HUES48 (cell line): ENCODE results near the gene CLIC3.

Experiments
- H3K27ac ChIP-seq: one replicate; pipeline ENCODE4 v1.7.0; 2013; ENCODE audit warnings: low read depth, low read length, inconsistent platforms
- H3K27me3 ChIP-seq: 2 replicates; pipeline ENCODE4 v1.6.1; 2013; ENCODE audit warnings: mild to moderate bottlenecking, low read length; ENCODE audit not compliant: control insufficient read depth, insufficient read depth
- H3K36me3 ChIP-seq: 2 replicates; pipeline ENCODE4 v1.6.1; 2013; ENCODE audit warnings: low read length; ENCODE audit not compliant: control insufficient read depth, insufficient read depth
- H3K4me1 ChIP-seq: 2 replicates; pipeline ENCODE4 v1.6.1; 2013; ENCODE audit warnings: mild to moderate bottlenecking, low read length; ENCODE audit not compliant: control insufficient read depth, insufficient read depth
- H3K4me3 ChIP-seq: 2 replicates; pipeline ENCODE4 v1.5.1; 2013; ENCODE audit warnings: mild to moderate bottlenecking, low read depth, low read length
- H3K9ac ChIP-seq: 2 replicates; pipeline ENCODE4 v1.6.1; 2013; ENCODE audit warnings: mild to moderate bottlenecking, low read depth, low read length, moderate library complexity
- H3K9me3 ChIP-seq: 2 replicates; pipeline ENCODE4 v1.6.1; 2013; ENCODE audit warnings: low read length; ENCODE audit not compliant: control insufficient read depth, insufficient read depth

CLIC3 gene

GRCh38 chr9:136994888-136995230 is 1.5 kb downstream of the CLIC3 start:
- H3K4me1 ChIP-seq: peaks cover 6% of the 10 kb centered on the region; the same call in 1 of the 2 replicates
- no peak overlapping the region for H3K27ac ChIP-seq
- peak overlapping the region; percentile 46 for H3K4me3 ChIP-seq
- 0 out of 2 replicates have a peak, but pooled peaks cover 7% of the 10 kb centered on the region for H3K36me3 ChIP-seq
- no peaks in the 10 kb centered on the region for H3K9me3 ChIP-seq
- no peak overlapping the region for H3K9ac ChIP-seq
- H3K27me3 ChIP-seq: peaks cover 45% of the 10 kb centered on the region

- peaks cover 45% of the 10 kb centered on the region for H3K27me3 ChIP-seq
- no peaks in the 10 kb centered on the region for H3K9me3 ChIP-seq
- 0 out of 2 replicates have a peak, but pooled peaks cover 7% of the 10 kb centered on the region for H3K36me3 ChIP-seq
- H3K27ac ChIP-seq: no peak overlapping the region
- peaks cover 6% of the 10 kb centered on the region; the same call in 1 of the 2 replicates for H3K4me1 ChIP-seq
- no peak overlapping the region for H3K9ac ChIP-seq
- peak overlapping the region; percentile 40; the same call in 1 of the 2 replicates for H3K4me3 ChIP-seq
These were observed 2.0 kb downstream of the CLIC3 start for GRCh38 chr9:136994180-136994887.

GRCh38 chr9:136992819-136993369 is 3.5 kb downstream of the CLIC3 start:
- H3K36me3 ChIP-seq: 0 out of 2 replicates have a peak, but pooled peaks cover 7% of the 10 kb centered on the region
- peaks cover 6% of the 10 kb centered on the region; the same call in 1 of the 2 replicates for H3K4me1 ChIP-seq
- H3K9ac ChIP-seq: 0 out of 2 replicates have a peak overlapping the region, but pooled peaks have one; percentile 48
- H3K27me3 ChIP-seq: peaks cover 45% of the 10 kb centered on the region
- no peaks in the 10 kb centered on the region for H3K9me3 ChIP-seq
- peak overlapping the region; percentile 80 for H3K4me3 ChIP-seq
- H3K27ac ChIP-seq: no peak overlapping the region

GRCh38 chr9:136991993-136992818 is 4.2 kb downstream of the CLIC3 start, which contains the start of gene PAXX:
TSS of gene PAXX (plus strand) at chr9:136992422. CDS start at chr9:136992444, 22 bp downstream.
- Histone ChIP-seq H3K27ac (peak within 1 kb of the TSS; percentile 68), H3K9me3 (no peaks in the 10 kb centered on the region), H3K9ac (peak within 1 kb of the TSS; percentile 48; the same call in 1 of the 2 replicates), H3K27me3 (peaks cover 40% of the 10 kb centered on the region), H3K4me1 (peaks cover 2% of the 10 kb centered on the region; the same call in 1 of the 2 replicates), H3K36me3 (0 out of 2 replicates have a peak, but pooled peaks cover 7% of the 10 kb centered on the region), H3K4me3 (peak within 1 kb of the TSS; percentile 80)

GRCh38 chr9:136990242-136990911 is 6.0 kb downstream of the CLIC3 start:
- peaks cover 38% of the 10 kb centered on the region for H3K27me3 ChIP-seq
- H3K27ac ChIP-seq: no peak overlapping the region
- no peak overlapping the region for H3K4me3 ChIP-seq
- H3K9me3 ChIP-seq: no peaks in the 10 kb centered on the region
- 0 out of 2 replicates have a peak, but pooled peaks cover 7% of the 10 kb centered on the region for H3K36me3 ChIP-seq
- no peak overlapping the region for H3K9ac ChIP-seq
- no peaks in the 10 kb centered on the region for H3K4me1 ChIP-seq

- H3K36me3 ChIP-seq: 0 out of 2 replicates have a peak, but pooled peaks cover 6% of the 10 kb centered on the region
- H3K9ac ChIP-seq: no peak overlapping the region
- no peaks in the 10 kb centered on the region for H3K9me3 ChIP-seq
- H3K4me1 ChIP-seq: no peaks in the 10 kb centered on the region
- H3K27ac ChIP-seq: no peak overlapping the region
- no peak overlapping the region for H3K4me3 ChIP-seq
- peaks cover 39% of the 10 kb centered on the region for H3K27me3 ChIP-seq
These were observed 7.5 kb downstream of the CLIC3 start for GRCh38 chr9:136988872-136989271.

GRCh38 chr9:136985853-136986252 is 10.5 kb downstream of the CLIC3 start:
- Histone ChIP-seq H3K36me3 (no peaks in the 10 kb centered on the region), H3K27ac (no peak overlapping the region), H3K4me1 (no peaks in the 10 kb centered on the region), H3K9ac (no peak overlapping the region), H3K4me3 (peak overlapping the region; percentile 29; the same call in 1 of the 2 replicates), H3K27me3 (peaks cover 30% of the 10 kb centered on the region), H3K9me3 (no peaks in the 10 kb centered on the region)

- Histone ChIP-seq H3K27me3 (peaks cover 25% of the 10 kb centered on the region), H3K36me3 (no peaks in the 10 kb centered on the region), H3K9ac (no peak overlapping the region), H3K27ac (no peak overlapping the region), H3K9me3 (no peaks in the 10 kb centered on the region), H3K4me1 (no peaks in the 10 kb centered on the region), H3K4me3 (peak overlapping the region; percentile 53)
These were observed 11.3 kb downstream of the CLIC3 start for GRCh38 chr9:136985027-136985602.

- peak overlapping the region; percentile 53; the same call in 1 of the 2 replicates for H3K4me3 ChIP-seq
- no peaks in the 10 kb centered on the region for H3K9me3 ChIP-seq
- H3K36me3 ChIP-seq: no peaks in the 10 kb centered on the region
- no peaks in the 10 kb centered on the region for H3K4me1 ChIP-seq
- H3K9ac ChIP-seq: no peak overlapping the region
- no peak overlapping the region for H3K27ac ChIP-seq
- H3K27me3 ChIP-seq: peaks cover 25% of the 10 kb centered on the region
These were observed 11.8 kb downstream of the CLIC3 start for GRCh38 chr9:136984464-136985026.
